Measurements from ENCODE around the gene MAMSTR. TPM values are rescaled to one million over a fixed set of nuclear protein-coding genes. Genes with fewer than 3 reads are reported as not detected.
"Not testable (repeated sequence)": the region's sequence is repeated elsewhere in the genome, so short reads cannot be mapped to it uniquely, and the experiment has no call there.

The MAMSTR gene
- total RNA-seq, result 1 to 10 TPM in 1 of 2 donors, under 1 TPM in 1; 0.89 to 2.4 TPM
- 1 to 10 TPM; 4.1 to 6.6 TPM for polyA plus RNA-seq (ENCODE audit: insufficient read length in 2 of 2)
- long read RNA-seq, donor 1, result 0 reads
- long read RNA-seq, donor 2, result 0 reads
- long read RNA-seq, donor 3, result 0 reads
- long read RNA-seq, donor 4, partial matches to known transcripts, result 0 of 1 reads
- long read RNA-seq, donor 4, other reads (novel, unspliced or antisense), result 0 of 1 reads

GRCh38 chr19:48719263-48720171, at the start of gene MAMSTR:
Gene MAMSTR (minus strand): TSS chr19:48719725. CDS start chr19:48719031, 694 bp downstream.
- WGBS (ENCODE audit: insufficient coverage), result 76% methylated on average over 24 of the region's 33 CpGs
- DNase-seq (ENCODE audit: low read depth in 4 of 6, low spot score in 6 of 6), result no peak
- no peaks in the 10 kb centered on the region for H3K9me3 ChIP-seq (ENCODE audit: control insufficient read depth, insufficient read depth, low read length)
- H3K4me3 ChIP-seq (ENCODE audit: low read depth, low read length), result peak within 1 kb of the TSS; percentile 87
- H3K27ac ChIP-seq (ENCODE audit: low read depth, low read length), result peak within 1 kb of the TSS; percentile 98
- H3K4me1 ChIP-seq (ENCODE audit: control insufficient read depth, insufficient read depth, low read length), result peaks cover 56% of the 10 kb centered on the region
- no peaks in the 10 kb centered on the region for H3K27me3 ChIP-seq (ENCODE audit: control insufficient read depth, insufficient read depth, low read length)
- H3K36me3 ChIP-seq (ENCODE audit: control insufficient read depth, insufficient read depth, low read length), result peaks cover 2% of the 10 kb centered on the region

- H3K27me3 ChIP-seq (ENCODE audit: control insufficient read depth, insufficient read depth, low read length), result no peaks in the 10 kb centered on the region
- no peaks in the 10 kb centered on the region for H3K9me3 ChIP-seq (ENCODE audit: control insufficient read depth, insufficient read depth, low read length)
- H3K27ac ChIP-seq (ENCODE audit: low read depth, low read length), result no peak overlapping the region
- DNase-seq (ENCODE audit: low read depth in 4 of 6, low spot score in 6 of 6), result no peak
- H3K36me3 ChIP-seq (ENCODE audit: control insufficient read depth, insufficient read depth, low read length), result no peaks in the 10 kb centered on the region
- H3K4me3 ChIP-seq (ENCODE audit: low read depth, low read length), result no peak overlapping the region
- 85% methylated on average over 8 of the region's 11 CpGs for WGBS (ENCODE audit: insufficient coverage)
- no peaks in the 10 kb centered on the region for H3K4me1 ChIP-seq (ENCODE audit: control insufficient read depth, insufficient read depth, low read length)
These were observed 49.6 kb upstream of the MAMSTR start for GRCh38 chr19:48768994-48769713.

DNA sequence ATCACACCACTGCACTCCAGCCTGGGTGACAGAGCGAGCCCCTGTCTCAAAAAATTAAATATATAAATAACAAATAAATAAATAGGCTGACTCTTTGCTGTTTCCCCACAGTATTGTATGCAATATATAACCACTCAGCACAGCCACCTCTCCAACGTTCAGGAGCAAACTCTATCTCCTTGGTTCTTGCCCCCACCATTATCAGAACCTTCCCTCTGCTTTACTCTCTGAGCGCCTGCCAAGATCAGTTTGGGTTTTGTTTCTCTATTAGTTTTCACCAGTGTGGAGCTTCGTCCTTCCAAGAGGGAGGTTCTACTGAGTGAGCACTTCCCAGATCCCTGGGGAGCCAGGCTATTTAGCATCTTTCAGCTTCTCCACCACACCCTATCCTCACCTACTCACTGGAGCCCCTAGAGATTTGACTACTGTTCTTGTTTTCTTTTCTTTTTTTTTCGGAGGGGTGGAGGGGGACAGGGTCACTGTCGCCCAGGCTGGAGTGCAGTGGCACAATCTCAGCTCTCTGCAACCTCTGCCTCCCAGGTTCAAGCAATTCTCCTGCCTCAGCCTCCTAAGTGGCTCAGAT, 48.7 kb upstream of the MAMSTR start:
- not testable (repeated sequence) for H3K4me1 ChIP-seq (ENCODE audit: control insufficient read depth, insufficient read depth, low read length); H3K27ac ChIP-seq (ENCODE audit: low read depth, low read length)
- WGBS (ENCODE audit: insufficient coverage), result no CpG with 5 or more reads among the region's 6 CpGs

DNA sequence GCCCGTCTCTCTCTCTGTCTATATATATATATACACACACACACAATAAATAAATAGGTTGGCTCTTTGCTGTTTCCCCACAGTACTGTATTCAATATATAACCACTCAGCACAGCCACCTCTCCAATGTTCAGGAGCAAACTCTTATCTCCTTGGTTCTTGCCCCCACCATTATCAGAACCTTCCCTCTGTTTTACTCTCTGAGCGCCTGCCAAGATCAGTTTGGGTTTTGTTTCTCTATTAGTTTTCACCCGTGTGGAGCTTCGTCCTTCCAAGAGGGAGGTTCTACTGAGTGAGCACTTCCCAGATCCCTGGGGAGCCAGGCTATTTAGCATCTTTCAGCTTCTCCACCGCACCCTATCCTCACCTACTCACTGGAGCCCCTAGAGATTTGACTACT, 46.3 kb upstream of the MAMSTR start:
- not testable (repeated sequence) for DNase-seq (ENCODE audit: low read depth in 4 of 6, low spot score in 6 of 6); H3K9me3 ChIP-seq (ENCODE audit: control insufficient read depth, insufficient read depth, low read length); H3K27me3 ChIP-seq (ENCODE audit: control insufficient read depth, insufficient read depth, low read length); H3K27ac ChIP-seq (ENCODE audit: low read depth, low read length); H3K4me3 ChIP-seq (ENCODE audit: low read depth, low read length); H3K36me3 ChIP-seq (ENCODE audit: control insufficient read depth, insufficient read depth, low read length); H3K4me1 ChIP-seq (ENCODE audit: control insufficient read depth, insufficient read depth, low read length)
- WGBS (ENCODE audit: insufficient coverage), result no CpG with 5 or more reads among the region's 5 CpGs

More for the DNA sequence above, 48.7 kb upstream of the MAMSTR start:
- not testable (repeated sequence) for DNase-seq (ENCODE audit: low read depth in 4 of 6, low spot score in 6 of 6); H3K36me3 ChIP-seq (ENCODE audit: control insufficient read depth, insufficient read depth, low read length); H3K27me3 ChIP-seq (ENCODE audit: control insufficient read depth, insufficient read depth, low read length); H3K4me3 ChIP-seq (ENCODE audit: low read depth, low read length); H3K9me3 ChIP-seq (ENCODE audit: control insufficient read depth, insufficient read depth, low read length)

DNA sequence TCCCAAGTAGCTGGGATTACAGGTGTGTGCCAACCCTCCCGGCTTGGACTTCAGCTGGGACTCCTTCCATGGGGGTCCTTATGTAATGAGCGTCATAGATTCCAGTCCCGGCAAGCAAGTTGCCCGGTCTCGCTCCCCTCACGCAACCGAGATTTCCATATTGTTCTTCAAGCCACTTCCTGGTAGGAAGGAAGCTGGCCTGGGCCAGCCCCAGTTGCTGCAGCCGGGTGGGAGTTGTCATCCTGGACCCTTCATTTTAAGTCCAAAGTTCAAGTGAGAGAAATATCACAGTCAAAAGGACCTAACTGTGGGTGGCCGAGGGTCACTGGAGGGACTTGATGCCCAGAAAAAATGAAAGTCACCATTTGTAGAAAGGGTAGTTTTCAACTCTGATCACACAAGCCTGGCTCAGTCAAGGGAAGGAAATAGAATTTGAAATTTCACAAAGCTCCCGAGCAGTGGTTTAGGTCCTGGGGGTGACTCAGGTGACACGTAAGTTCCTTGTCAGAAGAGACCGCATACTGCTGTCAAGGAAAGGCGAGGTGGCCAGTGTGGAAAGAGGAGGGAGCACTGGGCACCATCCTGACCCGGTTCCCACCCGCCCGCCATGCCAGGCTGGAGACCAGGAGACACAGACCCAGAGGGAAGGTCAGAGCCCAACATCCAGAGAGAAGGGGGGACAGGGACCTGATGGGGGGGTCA, 41.1 kb upstream of the MAMSTR start:
- Histone ChIP-seq H3K9me3 (ENCODE audit: control insufficient read depth, insufficient read depth, low read length) (no peaks in the 10 kb centered on the region), H3K4me1 (ENCODE audit: control insufficient read depth, insufficient read depth, low read length) (no peaks in the 10 kb centered on the region), H3K27ac (ENCODE audit: low read depth, low read length) (no peak overlapping the region), H3K36me3 (ENCODE audit: control insufficient read depth, insufficient read depth, low read length) (no peaks in the 10 kb centered on the region), H3K4me3 (ENCODE audit: low read depth, low read length) (no peak overlapping the region), H3K27me3 (ENCODE audit: control insufficient read depth, insufficient read depth, low read length) (peaks cover 13% of the 10 kb centered on the region)
- WGBS (ENCODE audit: insufficient coverage), result 71% methylated on average over 15 of the region's 16 CpGs
- DNase-seq (ENCODE audit: low read depth in 4 of 6, low spot score in 6 of 6), result no peak

- 85% methylated on average over 11 of the region's 14 CpGs for WGBS (ENCODE audit: insufficient coverage)
These were observed 38.2 kb upstream of the MAMSTR start for GRCh38 chr19:48757741-48758144.

DNA sequence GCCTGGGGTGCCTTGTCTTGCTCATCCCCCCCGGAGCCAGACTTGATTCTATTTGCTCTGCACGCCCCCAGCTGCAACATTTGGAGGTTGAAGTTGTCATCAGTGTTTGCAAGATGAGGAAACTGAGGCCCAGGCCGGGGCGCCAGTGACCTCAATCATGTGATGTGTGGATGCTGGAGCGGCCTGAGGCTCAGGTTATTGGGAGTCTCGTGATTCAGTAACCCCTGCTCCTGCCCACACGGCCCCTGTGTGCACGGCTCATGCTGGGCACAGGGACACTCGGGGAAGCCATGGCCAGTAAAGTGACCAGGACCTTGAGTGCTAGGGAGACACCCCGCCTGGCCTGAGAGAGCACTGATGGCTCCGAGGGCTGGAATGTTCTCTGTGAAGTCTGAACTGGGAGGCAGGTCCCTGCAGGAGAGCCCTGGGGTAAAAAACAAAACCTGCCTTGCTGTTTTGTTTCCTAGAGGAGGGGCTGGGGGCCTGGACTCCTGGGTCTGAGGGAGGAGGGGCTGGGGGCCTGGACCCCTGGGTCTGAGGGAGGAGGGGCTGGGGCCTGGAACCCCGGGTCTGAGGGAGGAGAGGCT, 37.7 kb upstream of the MAMSTR start:
- H3K27me3 ChIP-seq (ENCODE audit: control insufficient read depth, insufficient read depth, low read length), result peaks cover 30% of the 10 kb centered on the region
- H3K4me1 ChIP-seq (ENCODE audit: control insufficient read depth, insufficient read depth, low read length), result peaks cover 12% of the 10 kb centered on the region
- no peak overlapping the region for H3K27ac ChIP-seq (ENCODE audit: low read depth, low read length)
- no peaks in the 10 kb centered on the region for H3K9me3 ChIP-seq (ENCODE audit: control insufficient read depth, insufficient read depth, low read length)
- WGBS (ENCODE audit: insufficient coverage), result 86% methylated on average over 10 of the region's 12 CpGs
- H3K4me3 ChIP-seq (ENCODE audit: low read depth, low read length), result no peak overlapping the region
- no peak for DNase-seq (ENCODE audit: low read depth in 4 of 6, low spot score in 6 of 6)
- no peaks in the 10 kb centered on the region for H3K36me3 ChIP-seq (ENCODE audit: control insufficient read depth, insufficient read depth, low read length)

More at GRCh38 chr19:48757741-48758144, 38.2 kb upstream of the MAMSTR start:
- no peaks in the 10 kb centered on the region for H3K36me3 ChIP-seq (ENCODE audit: control insufficient read depth, insufficient read depth, low read length)
- peaks cover 30% of the 10 kb centered on the region for H3K27me3 ChIP-seq (ENCODE audit: control insufficient read depth, insufficient read depth, low read length)
- H3K4me3 ChIP-seq (ENCODE audit: low read depth, low read length), result no peak overlapping the region
- H3K4me1 ChIP-seq (ENCODE audit: control insufficient read depth, insufficient read depth, low read length), result peaks cover 7% of the 10 kb centered on the region
- no peak for DNase-seq (ENCODE audit: low read depth in 4 of 6, low spot score in 6 of 6)
- H3K9me3 ChIP-seq (ENCODE audit: control insufficient read depth, insufficient read depth, low read length), result no peaks in the 10 kb centered on the region
- no peak overlapping the region for H3K27ac ChIP-seq (ENCODE audit: low read depth, low read length)

- 73% methylated on average over 8 of the region's 9 CpGs for WGBS (ENCODE audit: insufficient coverage)
- no peak overlapping the region for H3K4me3 ChIP-seq (ENCODE audit: low read depth, low read length)
- DNase-seq (ENCODE audit: low read depth in 4 of 6, low spot score in 6 of 6), result no peak
- peaks cover 33% of the 10 kb centered on the region for H3K27me3 ChIP-seq (ENCODE audit: control insufficient read depth, insufficient read depth, low read length)
- H3K4me1 ChIP-seq (ENCODE audit: control insufficient read depth, insufficient read depth, low read length), result peaks cover 16% of the 10 kb centered on the region
- H3K9me3 ChIP-seq (ENCODE audit: control insufficient read depth, insufficient read depth, low read length), result no peaks in the 10 kb centered on the region
- H3K27ac ChIP-seq (ENCODE audit: low read depth, low read length), result no peak overlapping the region
- H3K36me3 ChIP-seq (ENCODE audit: control insufficient read depth, insufficient read depth, low read length), result no peaks in the 10 kb centered on the region
These were observed 37.2 kb upstream of the MAMSTR start for GRCh38 chr19:48756686-48757085.

Data from spinal cord (tissue), 10 donors.